Measurements from ENCODE around the gene SLC1A1.

GRCh38 chr9:4581861-4582565 is 91.7 kb downstream of the SLC1A1 start:
- TF ChIP-seq CTCF (IDR thresholded peaks at IDR 0.05) (no peak), POLR2A (IDR thresholded peaks at IDR 0.05) (no peak)

All from heart left ventricle (tissue), 13 donors.